T-cell (primary cell): ENCODE data around the gene SPOCK1. TPM values are rescaled to one million over a fixed set of nuclear protein-coding genes. Genes with fewer than 3 reads are reported as not detected.

Source experiments
- ATAC-seq, 4 experiments: fragments of 200-7000 bp in 3 of 4; fragments of 150-1000 bp in 1 of 4; cut with Tn5 transposase; replicated peaks in 1 of 4; 1 replicate in 3 of 4; 2 replicates in 1 of 4; pipeline ENCODE4 v1.10.0; 2021; ENCODE audit warnings: moderate library complexity in 3 of 4, mild to moderate bottlenecking in 2 of 4, moderate number of reproducible peaks in 1 of 4
- CTCF ChIA-PET, 2 donors: fragments of 300-600 bp; sonication (Branson Sonifier 250); formaldehyde crosslinking; loops; one replicate each; lab custom pipeline; 2022; ENCODE audit warnings: antibody characterized with exemption in 2 of 2; lab: Charles Lee
- POLR2A ChIA-PET, 2 donors: fragments of 300-600 bp; sonication (Branson Sonifier 250); formaldehyde crosslinking; loops; one replicate each; lab custom pipeline; 2022; ENCODE audit warnings: antibody characterized with exemption in 2 of 2; lab: Charles Lee
- DNase-seq, 35 experiments: peaks; one replicate each; pipeline versions ENCODE4 v3.0.0 to v3.0.0-alpha.2; 2013 to 2023
- H3K27ac ChIP-seq: one replicate; pipeline ENCODE4 v1.5.1; 2013; ENCODE audit warnings: low read length
- H3K27me3 ChIP-seq, 2 experiments: replicated peaks in 1 of 2; 1 replicate in 1 of 2; 2 replicates in 1 of 2; pipeline versions ENCODE4 v1.6.1 to v1.7.0; 2013; ENCODE audit warnings: low read length in 1 of 2, mixed read lengths in 1 of 2; ENCODE audit not compliant: control insufficient read depth in 2 of 2, insufficient read depth in 2 of 2; ENCODE audit errors: extremely low read depth in 1 of 2
- H3K36me3 ChIP-seq, 2 donors: 1 replicate in 1 of 2; 2 replicates in 1 of 2; pipeline versions ENCODE4 v1.6.1 to v1.7.0; 2013; ENCODE audit warnings: low read length in 1 of 2; ENCODE audit not compliant: control insufficient read depth in 2 of 2, insufficient read depth in 1 of 2; ENCODE audit errors: extremely low read depth in 1 of 2
- H3K4me1 ChIP-seq, 2 experiments: 1 replicate in 1 of 2; 2 replicates in 1 of 2; pipeline versions ENCODE4 v1.6.1 to v1.7.0; 2013; ENCODE audit warnings: low read length in 2 of 2, mixed read lengths in 1 of 2; ENCODE audit not compliant: insufficient read depth in 2 of 2, control insufficient read depth in 1 of 2; ENCODE audit errors: extremely low read depth in 1 of 2
- H3K4me3 ChIP-seq, 2 donors: 1 replicate in 1 of 2; 2 replicates in 1 of 2; pipeline versions ENCODE4 v1.5.1 to v1.7.0; 2013; ENCODE audit warnings: mild to moderate bottlenecking in 2 of 2, low read length in 1 of 2, moderate library complexity in 1 of 2; ENCODE audit not compliant: control insufficient read depth in 1 of 2; ENCODE audit errors: extremely low read depth in 1 of 2
- H3K9me3 ChIP-seq: 2 replicates; pipeline ENCODE4 v1.7.0; 2013
- H3K27ac Mint-ChIP-seq, 2 donors: one replicate each; pipeline ENCODE4 v1.8.0; 2020 to 2021; ENCODE audit warnings: mild to moderate bottlenecking in 2 of 2, mixed read lengths in 2 of 2
- H3K27me3 Mint-ChIP-seq, 2 donors: one replicate each; pipeline ENCODE4 v1.8.0; 2021 to 2022; ENCODE audit warnings: mixed read lengths in 2 of 2
- H3K36me3 Mint-ChIP-seq: one replicate; pipeline ENCODE4 v1.8.0; 2021; ENCODE audit warnings: mixed read lengths
- H3K4me1 Mint-ChIP-seq, 3 donors: one replicate each; pipeline ENCODE4 v1.8.0; 2020 to 2022; ENCODE audit warnings: mixed read lengths in 3 of 3, mild to moderate bottlenecking in 1 of 3
- H3K4me3 Mint-ChIP-seq, 3 donors: one replicate each; pipeline ENCODE4 v1.8.0; 2020 to 2022; ENCODE audit warnings: mild to moderate bottlenecking in 3 of 3, mixed read lengths in 3 of 3, moderate library complexity in 3 of 3
- H3K9me3 Mint-ChIP-seq, 3 donors: one replicate each; pipeline ENCODE4 v1.8.0; 2020 to 2022; ENCODE audit warnings: mixed read lengths in 3 of 3
- WGBS: methylation state at CpG from one replicate; pipeline ENCODE4 v1.1.5; 2013; ENCODE audit warnings: missing lambda C conversion rate; ENCODE audit not compliant: insufficient coverage; 5-methylcytosine and 5-hydroxymethylcytosine counted together
- total RNA-seq, 35 experiments: library from RNA in 6 of 35; stranded (reverse) in 6 of 35; fragments of 120-200 nt in 1 of 35; gene quantifications; one replicate each; pipeline versions ENCODE4 v1.2.1 to v1.2.4 and lab custom pipeline; 2013 to 2026

SPOCK1 gene
- total RNA-seq, 5 donors from 2014 or later (not counting 1 experiment from before 2014, with no cell fraction given) = 0.57 TPM; not detected in 4

DNA sequence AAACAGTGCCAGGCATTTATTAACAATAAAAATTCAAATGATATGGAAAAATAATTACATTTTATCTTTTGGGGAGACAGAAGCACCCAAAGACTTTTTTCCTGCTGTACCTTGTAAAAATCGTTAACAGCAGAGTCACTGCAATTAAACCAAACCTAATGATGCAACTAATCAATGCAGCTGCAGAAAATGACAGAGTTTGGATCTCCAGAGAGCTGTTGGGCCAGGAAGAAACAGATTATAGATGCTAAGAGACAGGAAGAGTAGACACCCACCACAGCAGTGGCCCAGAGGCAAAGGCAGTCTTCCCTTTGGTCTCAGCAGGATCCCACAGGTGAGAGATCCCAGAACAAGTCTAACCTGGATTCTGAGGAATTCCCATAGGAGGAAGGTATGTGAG, 53.0 kb downstream of the SPOCK1 start:
- peaks cover 11 to 19% of the 10 kb centered on the region in 2 donors for H3K27me3 Mint-ChIP-seq
- Histone ChIP-seq H3K27ac (no peak overlapping the region), H3K4me3 (no peak overlapping the region), H3K4me1 (no peaks in the 10 kb centered on the region), H3K9me3 (no peaks in the 10 kb centered on the region), H3K27me3 (peaks cover 0 to 11% of the 10 kb centered on the region in 2 experiments), H3K36me3 (no peaks in the 10 kb centered on the region)
- no peaks in the 10 kb centered on the region for H3K9me3 Mint-ChIP-seq
- WGBS = no CpG with 5 or more reads among the region's 1 CpG
- no peak overlapping the region for H3K27ac Mint-ChIP-seq
- no peak overlapping the region for H3K4me3 Mint-ChIP-seq
- POLR2A ChIA-PET = no interaction called here
- CTCF ChIA-PET = no interaction called here
- no peak for DNase-seq
- H3K36me3 Mint-ChIP-seq = no peaks in the 10 kb centered on the region
- no peaks in the 10 kb centered on the region for H3K4me1 Mint-ChIP-seq
- ATAC-seq = no peak

DNA sequence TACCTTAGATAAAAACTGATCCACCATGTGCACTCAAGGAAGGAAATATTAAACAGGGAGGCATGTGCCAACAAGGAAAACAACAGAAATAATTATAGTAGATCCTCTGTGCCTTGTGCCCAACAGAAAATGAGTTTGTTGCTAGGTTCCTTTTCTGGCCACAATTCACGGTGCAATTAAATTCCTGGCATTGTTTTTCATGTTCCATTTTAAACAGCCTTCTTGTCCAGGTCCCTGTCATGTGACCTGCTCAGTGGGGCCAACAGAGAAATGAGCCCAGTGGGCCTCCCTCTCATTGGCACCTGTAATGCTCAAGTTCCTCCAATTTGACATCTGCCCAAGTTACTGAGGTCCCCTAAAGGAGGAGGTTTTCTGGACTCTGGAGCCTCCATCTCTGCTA, 56.5 kb downstream of the SPOCK1 start:
- no peak overlapping the region for H3K4me3 ChIP-seq
- DNase-seq (no peak), ATAC-seq (no peak)
- H3K9me3 Mint-ChIP-seq = no peaks in the 10 kb centered on the region
- no peaks in the 10 kb centered on the region for H3K4me1 Mint-ChIP-seq
- no peak overlapping the region for H3K27ac ChIP-seq
- H3K4me3 Mint-ChIP-seq = no peak overlapping the region
- H3K36me3 ChIP-seq = no peaks in the 10 kb centered on the region
- H3K4me1 ChIP-seq = no peaks in the 10 kb centered on the region
- ChIA-PET POLR2A (no interaction called here), CTCF (no interaction called here)
- H3K9me3 ChIP-seq = no peaks in the 10 kb centered on the region
- H3K27me3 Mint-ChIP-seq = peaks cover 11 to 20% of the 10 kb centered on the region in 2 donors
- H3K27ac Mint-ChIP-seq = no peak overlapping the region
- peaks cover 0 to 11% of the 10 kb centered on the region in 2 experiments for H3K27me3 ChIP-seq
- WGBS = 70% methylated on average over 1 of the region's 1 CpG
- H3K36me3 Mint-ChIP-seq = no peaks in the 10 kb centered on the region

DNA sequence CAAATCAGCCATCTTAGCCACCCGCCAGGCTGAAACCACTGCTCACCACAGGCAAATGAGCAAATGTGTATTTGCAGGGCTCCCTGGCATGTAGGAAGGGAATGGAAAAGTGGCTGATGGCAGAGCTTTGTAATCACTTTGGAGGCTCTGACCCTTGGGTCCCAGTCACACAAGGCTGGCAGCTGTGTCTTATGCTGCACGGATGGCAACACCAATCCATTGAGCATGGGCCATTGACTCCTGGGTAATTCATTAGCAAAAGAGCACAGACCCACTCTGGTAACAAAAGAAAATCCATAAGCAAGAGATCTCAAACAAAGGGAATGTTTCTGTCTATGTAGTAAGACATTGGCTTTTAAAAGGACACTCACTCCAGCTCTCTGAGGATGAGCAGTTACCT, 57.6 kb downstream of the SPOCK1 start:
- ATAC-seq = no peak

DNA sequence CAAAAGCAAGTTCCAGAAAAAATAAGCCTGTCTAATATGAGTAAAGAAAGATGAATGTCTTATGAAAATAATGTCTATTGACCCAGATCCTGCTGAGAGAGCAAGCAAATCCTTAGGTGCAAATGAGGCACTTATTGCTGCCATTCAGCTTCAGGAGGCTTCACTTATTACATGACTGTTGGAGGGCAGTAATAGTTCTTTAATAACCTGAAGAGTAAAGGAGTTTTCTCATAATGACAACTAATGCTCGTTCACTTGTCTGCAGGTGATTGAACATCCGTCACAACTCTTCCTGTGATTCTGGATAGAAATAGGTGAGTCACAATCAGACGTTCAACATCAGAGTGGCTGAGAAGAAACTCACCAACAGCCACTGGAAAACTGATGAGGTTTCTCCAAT, 58.3 kb downstream of the SPOCK1 start:
- Mint-ChIP-seq H3K4me3 (no peak overlapping the region), H3K4me1 (no peaks in the 10 kb centered on the region), H3K27ac (no peak overlapping the region), H3K9me3 (no peaks in the 10 kb centered on the region), H3K36me3 (no peaks in the 10 kb centered on the region), H3K27me3 (peaks cover 9 to 21% of the 10 kb centered on the region in 2 donors)
- H3K4me1 ChIP-seq = no peaks in the 10 kb centered on the region
- DNase-seq (no peak), ATAC-seq (no peak)
- H3K27me3 ChIP-seq = peaks cover 0 to 13% of the 10 kb centered on the region in 2 experiments
- no peak overlapping the region for H3K27ac ChIP-seq
- ChIA-PET CTCF (no interaction called here), POLR2A (no interaction called here)
- H3K9me3 ChIP-seq = no peaks in the 10 kb centered on the region
- WGBS = no CpG with 5 or more reads among the region's 3 CpGs
- H3K4me3 ChIP-seq = no peak overlapping the region
- H3K36me3 ChIP-seq = no peaks in the 10 kb centered on the region

More for the DNA sequence above, 57.6 kb downstream of the SPOCK1 start:
- Mint-ChIP-seq H3K4me3 (no peak overlapping the region), H3K4me1 (no peaks in the 10 kb centered on the region), H3K36me3 (no peaks in the 10 kb centered on the region), H3K27me3 (peaks cover 9 to 21% of the 10 kb centered on the region in 2 donors), H3K27ac (no peak overlapping the region), H3K9me3 (no peaks in the 10 kb centered on the region)
- ChIA-PET CTCF (no interaction called here), POLR2A (no interaction called here)
- Histone ChIP-seq H3K4me3 (no peak overlapping the region), H3K36me3 (no peaks in the 10 kb centered on the region), H3K27ac (no peak overlapping the region), H3K27me3 (peaks cover 0 to 11% of the 10 kb centered on the region in 2 experiments), H3K9me3 (no peaks in the 10 kb centered on the region), H3K4me1 (no peaks in the 10 kb centered on the region)
- DNase-seq = no peak
- no CpG with 5 or more reads among the region's 2 CpGs for WGBS

DNA sequence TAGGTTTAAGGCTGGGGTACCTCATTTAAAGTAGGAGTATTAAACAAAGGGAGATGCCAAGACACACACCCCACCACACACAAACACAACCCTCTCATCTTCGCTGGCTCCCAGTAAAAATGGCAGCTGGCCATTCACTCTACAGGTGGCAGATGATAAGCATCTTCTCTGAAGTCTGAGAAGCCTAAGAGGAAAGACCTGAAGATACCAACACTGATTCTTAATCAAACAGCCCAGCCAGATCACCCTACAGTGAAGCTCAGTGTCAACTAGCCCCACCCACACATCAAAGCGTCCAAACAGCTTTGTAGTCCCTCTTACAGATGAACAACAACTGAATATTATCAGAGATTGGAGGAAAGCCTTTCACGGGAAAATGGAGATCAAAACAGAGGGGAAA, 59.5 kb downstream of the SPOCK1 start:
- Mint-ChIP-seq H3K4me3 (no peak overlapping the region), H3K36me3 (no peaks in the 10 kb centered on the region), H3K27me3 (peaks cover 6 to 17% of the 10 kb centered on the region in 2 donors), H3K27ac (no peak overlapping the region), H3K4me1 (no peaks in the 10 kb centered on the region), H3K9me3 (no peaks in the 10 kb centered on the region)
- Histone ChIP-seq H3K27ac (no peak overlapping the region), H3K27me3 (peaks cover 0 to 13% of the 10 kb centered on the region in 2 experiments), H3K36me3 (no peaks in the 10 kb centered on the region), H3K4me1 (no peaks in the 10 kb centered on the region), H3K9me3 (no peaks in the 10 kb centered on the region), H3K4me3 (no peak overlapping the region)
- POLR2A ChIA-PET = no interaction called here
- CTCF ChIA-PET = no interaction called here
- ATAC-seq = no peak
- no peak for DNase-seq
- no CpG with 5 or more reads among the region's 3 CpGs for WGBS

DNA sequence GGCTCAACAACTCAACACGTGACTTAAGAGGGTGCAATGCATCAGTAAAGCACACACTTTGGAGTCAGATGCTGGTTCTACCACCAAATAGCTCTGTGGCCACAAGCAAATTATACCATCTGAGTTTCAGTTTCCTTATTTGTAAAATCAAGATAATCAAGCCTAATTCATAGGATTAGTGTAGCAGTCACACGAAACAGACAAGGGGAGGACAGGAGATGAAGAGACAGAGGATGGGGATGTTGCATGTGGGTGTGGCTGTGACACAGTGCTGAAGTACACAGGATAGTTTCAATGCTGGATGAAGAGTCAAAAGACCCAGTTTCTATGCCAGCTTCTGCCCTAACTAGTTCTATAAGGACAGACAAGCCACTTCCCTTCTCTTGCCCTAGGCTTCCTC, 60.2 kb downstream of the SPOCK1 start:
- H3K27ac ChIP-seq = no peak overlapping the region
- H3K36me3 ChIP-seq = no peaks in the 10 kb centered on the region
- ATAC-seq = no peak
- ChIA-PET POLR2A (no interaction called here), CTCF (no interaction called here)
- Mint-ChIP-seq H3K27me3 (peaks cover 2 to 10% of the 10 kb centered on the region in 2 donors), H3K4me3 (no peak overlapping the region), H3K9me3 (no peaks in the 10 kb centered on the region), H3K27ac (no peak overlapping the region), H3K4me1 (no peaks in the 10 kb centered on the region), H3K36me3 (no peaks in the 10 kb centered on the region)
- 45% methylated on average over 1 of the region's 2 CpGs for WGBS
- no peak overlapping the region for H3K4me3 ChIP-seq
- peaks cover 0 to 6% of the 10 kb centered on the region in 2 experiments for H3K27me3 ChIP-seq
- H3K4me1 ChIP-seq = no peaks in the 10 kb centered on the region
- DNase-seq = no peak
- no peaks in the 10 kb centered on the region for H3K9me3 ChIP-seq

DNA sequence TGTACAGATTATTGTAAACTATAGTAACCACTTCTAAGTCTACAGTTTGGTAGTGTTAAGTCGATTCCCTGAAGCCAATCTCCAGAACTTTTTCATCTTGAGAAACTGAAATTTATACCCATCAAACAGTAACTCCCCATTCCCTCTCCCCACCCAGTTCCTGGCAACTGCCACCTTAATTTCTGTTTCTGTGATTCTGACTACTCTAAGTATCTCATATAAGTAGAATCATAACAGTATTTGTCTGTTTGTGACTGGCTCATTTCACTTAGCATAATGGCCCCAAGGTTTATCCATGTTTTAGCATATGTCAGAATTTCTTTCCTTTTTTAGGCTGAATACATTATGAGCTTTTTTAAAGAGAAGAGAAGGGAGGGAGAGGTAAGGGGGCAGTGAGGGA, 61.4 kb downstream of the SPOCK1 start:
- H3K4me1 Mint-ChIP-seq = no peaks in the 10 kb centered on the region
- no peak overlapping the region for H3K4me3 Mint-ChIP-seq
- no peak for DNase-seq
- Histone ChIP-seq H3K4me1 (no peaks in the 10 kb centered on the region), H3K36me3 (no peaks in the 10 kb centered on the region), H3K27ac (no peak overlapping the region), H3K27me3 (peaks cover 0 to 5% of the 10 kb centered on the region in 2 experiments), H3K4me3 (no peak overlapping the region), H3K9me3 (no peaks in the 10 kb centered on the region)
- ATAC-seq = no peak
- H3K36me3 Mint-ChIP-seq = no peaks in the 10 kb centered on the region
- H3K27ac Mint-ChIP-seq = no peak overlapping the region
- no peaks in the 10 kb centered on the region for H3K9me3 Mint-ChIP-seq
- WGBS = no CpG with 5 or more reads among the region's 1 CpG
- ChIA-PET CTCF (no interaction called here), POLR2A (no interaction called here)
- peaks cover 0 to 10% of the 10 kb centered on the region in 2 donors for H3K27me3 Mint-ChIP-seq
